Dermis blood vessel endothelial cell (primary cell): ENCODE results near the gene RPS27L. TPM values are rescaled to one million over a fixed set of nuclear protein-coding genes. Genes with fewer than 3 reads are reported as not detected.

Source experiments
- DNase-seq: peaks from one replicate; pipeline ENCODE4 v3.0.0; 2010
- total RNA-seq: library from RNA; depleted of rRNA; stranded (reverse); fragments of >200 nt; gene quantifications from 2 replicates; pipeline ENCODE4 v1.2.3, GENCODE V29; 2014

Gene RPS27L
- total RNA-seq, 1 donor from 2014 or later: 285 TPM

DNA sequence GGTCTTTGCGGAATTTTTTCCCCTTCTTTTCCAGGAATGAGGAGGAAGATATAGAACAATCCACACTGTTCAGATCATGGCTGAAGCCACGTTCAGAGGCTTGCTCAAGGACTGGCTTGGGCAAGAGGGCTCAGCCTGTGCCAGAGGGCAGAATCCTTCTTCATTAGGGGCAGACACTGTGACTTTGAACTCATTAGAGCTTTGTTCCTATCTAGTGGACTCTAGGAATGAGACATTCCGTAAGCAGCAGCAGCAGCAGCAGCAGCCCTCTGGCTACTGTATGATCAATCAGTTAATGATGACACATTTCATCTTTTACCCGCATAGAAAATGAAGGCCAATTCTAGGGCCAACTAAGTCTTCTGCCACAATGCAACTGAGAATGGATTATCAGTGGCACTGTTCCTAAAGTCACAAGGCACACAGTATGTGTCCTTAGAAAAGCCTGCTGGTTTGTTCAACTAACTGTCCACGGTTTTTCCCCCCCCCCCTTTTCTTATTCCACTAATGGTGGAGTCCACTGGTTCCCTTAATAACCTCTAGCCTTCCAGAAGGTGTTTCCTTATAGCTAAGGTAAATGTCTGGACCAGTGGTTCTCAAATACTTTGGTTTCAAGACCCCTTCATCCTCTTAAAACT lies 30.4 kb upstream of the RPS27L start:
- no peak for DNase-seq

DNA sequence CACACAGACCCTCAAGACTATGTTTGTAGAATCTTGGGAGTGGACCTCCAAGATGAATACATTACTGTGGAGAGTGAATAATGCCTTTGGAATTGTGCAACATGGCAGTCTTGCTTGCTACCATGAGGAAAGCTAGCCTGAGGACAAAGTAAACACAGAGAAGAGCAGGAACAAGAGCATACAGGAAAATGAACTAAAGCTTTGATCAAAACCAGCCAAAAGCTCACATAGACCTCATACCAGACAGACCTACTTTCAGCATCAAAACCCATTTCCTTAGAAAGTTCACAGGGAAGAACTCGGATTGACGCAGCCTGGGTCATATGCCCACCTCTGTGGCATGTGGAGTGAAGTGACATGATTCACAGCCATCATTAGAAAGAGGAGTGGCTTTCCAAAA lies 28.8 kb upstream of the RPS27L start:
- no peak for DNase-seq

DNA sequence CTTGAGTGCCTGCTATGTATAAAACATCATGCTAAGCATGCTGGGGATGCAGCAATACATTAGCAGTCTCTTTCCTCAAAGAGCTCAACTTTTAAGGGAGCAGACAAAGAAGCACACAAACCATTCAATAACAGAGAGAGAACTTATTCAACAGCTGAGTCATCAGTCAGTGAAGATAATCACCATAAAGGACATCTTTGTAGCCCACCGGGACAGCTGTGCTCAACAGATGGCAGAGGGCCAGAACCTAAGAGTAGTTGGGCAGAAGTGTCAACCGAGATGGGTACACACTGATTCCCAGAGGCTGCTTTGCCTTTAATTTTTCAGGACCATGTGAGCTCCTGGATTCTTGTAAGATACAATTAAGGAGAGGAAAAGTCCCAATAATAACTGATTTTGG lies 27.9 kb upstream of the RPS27L start:
- DNase-seq: no peak

DNA sequence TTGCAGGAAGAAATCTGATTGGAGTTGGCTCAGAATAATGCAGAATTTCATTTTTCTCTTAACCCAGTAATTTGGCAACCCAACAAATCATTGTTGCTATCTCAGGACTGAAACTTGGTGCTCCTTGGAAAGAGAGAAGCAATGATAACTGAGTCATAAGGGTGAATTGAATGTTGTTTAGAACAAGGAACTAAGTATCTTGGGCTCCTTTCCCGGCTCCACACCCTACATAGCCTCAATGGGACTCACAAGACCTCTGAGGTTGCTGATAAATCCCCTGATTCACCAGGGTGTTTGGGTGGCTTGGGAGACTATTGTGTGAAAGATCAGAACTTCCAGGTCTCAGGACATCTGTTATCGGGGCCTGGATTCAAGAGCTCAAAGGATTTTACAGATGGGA lies 24.4 kb upstream of the RPS27L start:
- no peak for DNase-seq

DNA sequence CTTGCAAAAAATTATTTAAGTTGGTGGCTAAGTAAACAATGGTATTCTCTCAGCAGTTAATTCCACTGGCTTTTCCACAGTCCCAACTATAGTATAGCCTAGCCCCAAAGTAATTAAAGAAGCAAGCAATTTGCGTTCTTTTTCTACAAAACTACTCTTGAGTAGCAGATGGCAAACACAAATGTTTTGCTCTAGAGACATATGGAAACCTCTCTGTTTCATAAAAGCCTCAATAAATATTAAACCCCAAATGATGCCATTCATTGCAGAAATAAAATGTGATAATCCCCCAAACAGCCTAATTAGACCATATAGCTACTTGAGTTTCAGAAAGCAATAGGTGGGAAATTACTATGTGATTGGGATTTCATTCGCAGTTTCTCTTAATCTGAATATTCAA lies 23.5 kb upstream of the RPS27L start:
- DNase-seq: no peak

DNA sequence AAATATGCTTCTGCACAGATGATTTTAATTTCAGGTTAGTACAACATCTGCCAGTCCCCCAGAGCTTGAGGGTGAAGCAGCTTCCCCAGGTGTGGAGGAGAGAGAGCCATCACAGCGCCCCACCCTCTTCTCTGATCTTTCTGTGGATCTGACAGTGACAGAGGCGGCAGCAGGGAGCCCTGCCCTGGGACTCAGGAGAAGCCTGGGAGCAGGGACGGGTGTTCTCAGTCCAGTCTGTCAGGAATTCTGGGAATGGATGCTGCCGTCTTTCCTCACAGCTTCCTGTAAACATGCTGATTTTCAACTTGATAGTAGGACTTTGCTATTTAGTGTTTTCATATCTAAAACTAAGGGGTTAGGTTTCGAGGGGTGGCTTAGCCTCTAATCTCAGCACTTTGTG lies 20.8 kb upstream of the RPS27L start:
- no peak for DNase-seq

DNA sequence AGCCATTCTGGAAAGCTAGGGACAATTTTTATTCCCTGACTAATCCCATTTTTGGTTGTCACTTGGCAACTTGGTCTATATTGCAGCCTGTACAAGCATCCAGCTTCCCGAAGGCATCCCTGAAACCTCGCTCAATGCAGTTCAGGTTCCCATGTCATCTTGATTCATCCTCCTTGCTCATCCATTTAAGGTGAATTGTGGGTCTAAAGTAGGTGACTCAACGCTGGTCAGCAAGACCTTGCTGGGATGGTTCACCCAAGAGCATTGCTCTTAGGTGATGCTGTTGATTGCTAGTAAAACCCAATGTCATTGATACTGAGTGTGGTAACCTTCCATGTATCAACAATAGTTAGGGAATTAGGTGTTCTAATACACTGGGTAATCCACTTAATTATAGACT lies 19.0 kb upstream of the RPS27L start:
- DNase-seq: no peak

DNA sequence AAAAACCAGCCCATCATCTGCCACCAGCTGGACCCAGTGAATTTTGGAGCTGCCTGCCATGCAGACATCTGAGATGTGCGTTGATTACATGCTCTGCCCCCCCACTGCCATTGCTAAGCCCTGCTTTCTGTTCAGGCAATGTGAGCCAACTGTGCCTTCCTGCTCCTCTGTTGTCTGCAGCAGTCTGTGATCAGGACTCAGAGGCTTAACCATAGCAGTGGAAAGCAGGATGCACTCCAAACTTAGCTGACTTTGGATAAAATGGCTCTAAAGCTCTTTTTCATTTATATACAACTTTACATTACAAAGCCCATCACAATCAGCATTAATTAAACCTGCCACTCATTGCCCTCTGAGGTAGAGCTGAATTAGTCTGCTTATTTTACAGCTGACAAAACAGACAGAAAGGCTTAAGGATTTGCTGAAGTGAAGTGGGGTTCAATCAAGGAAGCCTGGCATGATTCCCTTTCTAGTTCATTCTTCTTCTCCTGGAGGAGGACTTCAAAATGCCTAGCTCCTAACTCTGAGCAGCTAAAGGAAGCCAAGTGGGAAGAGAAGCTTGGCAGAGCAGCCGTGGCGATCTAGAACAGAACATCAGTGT lies 15.7 kb upstream of the RPS27L start:
- DNase-seq: no peak

DNA sequence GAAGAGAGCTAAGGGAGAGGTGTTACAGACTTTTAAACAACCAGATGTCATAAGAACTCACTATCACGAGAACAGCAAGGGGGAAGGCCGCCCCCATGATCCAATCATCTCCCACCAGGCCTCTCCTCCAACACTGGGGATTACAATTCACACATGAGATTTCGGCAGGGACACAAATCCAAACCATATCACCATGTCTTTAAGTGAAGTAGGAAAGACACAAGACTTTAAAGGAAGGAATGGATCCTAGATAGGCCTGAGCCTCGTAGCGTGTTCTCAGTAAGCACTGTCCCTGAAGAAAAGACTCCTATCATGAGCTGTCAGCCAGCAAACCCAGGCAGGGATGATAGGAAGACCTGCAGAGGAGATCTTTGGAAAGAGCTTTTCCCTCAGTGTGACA lies 15.1 kb upstream of the RPS27L start:
- no peak for DNase-seq

DNA sequence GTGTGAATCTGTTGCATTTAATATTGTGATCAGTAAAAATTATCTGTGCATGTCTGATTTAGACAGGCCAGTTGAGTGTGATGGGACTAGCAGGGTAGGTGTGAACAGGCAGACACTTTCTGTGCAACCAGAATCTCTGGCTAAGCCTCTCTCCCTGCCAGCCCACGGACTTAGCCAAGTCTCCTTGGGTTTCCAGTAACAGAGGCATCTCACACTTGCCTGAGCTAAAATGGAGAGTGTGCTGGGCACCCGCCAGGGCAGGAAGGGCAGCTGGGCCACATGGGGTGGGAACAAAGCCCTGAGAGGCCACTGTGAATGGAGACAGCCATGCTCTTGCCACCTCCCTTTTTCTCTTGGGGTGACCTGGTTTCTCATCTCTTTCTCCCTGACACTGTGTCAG lies 12.5 kb upstream of the RPS27L start:
- DNase-seq: no peak

DNA sequence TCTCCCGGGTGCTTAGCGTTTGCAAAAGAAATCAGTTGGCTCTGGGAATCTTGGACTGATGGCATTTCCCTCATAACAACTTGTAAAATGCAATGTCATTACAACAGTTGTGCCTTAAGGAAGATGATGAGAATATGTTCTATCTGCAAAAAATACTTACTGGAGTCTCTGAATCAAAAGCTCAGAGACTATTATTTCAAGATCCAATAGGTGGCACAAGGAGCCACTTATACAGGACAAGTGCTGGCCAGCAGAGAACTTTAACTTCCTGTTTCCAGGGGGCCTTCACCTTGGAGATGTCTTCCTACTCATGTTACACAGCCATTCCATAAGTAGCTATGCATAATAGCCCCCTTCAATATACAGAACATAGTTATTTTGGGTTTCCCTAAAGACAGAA lies 8.9 kb upstream of the RPS27L start:
- DNase-seq: peak; percentile 21

DNA sequence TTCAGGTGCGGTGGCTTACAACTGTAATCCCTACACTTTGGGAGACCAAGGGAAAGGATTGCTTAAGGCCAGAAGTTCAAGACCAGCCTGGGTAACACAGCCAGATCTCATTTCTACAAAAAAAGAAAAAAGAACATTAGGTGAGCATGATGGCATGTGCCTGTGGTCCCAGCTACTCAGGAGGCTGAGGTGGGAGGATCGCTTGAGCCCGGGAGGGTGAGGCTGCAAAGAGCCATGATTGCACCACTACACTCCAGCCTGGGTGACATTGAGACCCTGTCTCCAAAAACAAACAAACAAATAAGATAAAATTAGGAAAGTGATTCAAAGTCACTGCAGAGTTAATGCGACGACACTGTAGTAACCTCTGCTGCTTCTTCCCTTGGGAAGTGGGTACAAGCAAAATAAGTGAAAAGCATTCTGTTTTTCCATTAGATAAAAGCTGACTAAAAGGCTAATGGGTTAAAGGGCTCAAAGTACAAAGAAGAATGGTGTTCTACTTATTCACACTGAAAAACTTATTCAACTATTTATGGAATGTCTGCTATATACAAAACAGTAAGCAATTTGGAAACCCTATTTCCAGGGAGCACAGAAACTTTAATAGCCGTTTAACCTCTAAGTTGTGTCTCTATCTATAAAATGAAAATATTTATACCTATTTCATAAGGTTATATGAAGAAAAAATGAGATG lies 8.0 kb upstream of the RPS27L start:
- no peak for DNase-seq

DNA sequence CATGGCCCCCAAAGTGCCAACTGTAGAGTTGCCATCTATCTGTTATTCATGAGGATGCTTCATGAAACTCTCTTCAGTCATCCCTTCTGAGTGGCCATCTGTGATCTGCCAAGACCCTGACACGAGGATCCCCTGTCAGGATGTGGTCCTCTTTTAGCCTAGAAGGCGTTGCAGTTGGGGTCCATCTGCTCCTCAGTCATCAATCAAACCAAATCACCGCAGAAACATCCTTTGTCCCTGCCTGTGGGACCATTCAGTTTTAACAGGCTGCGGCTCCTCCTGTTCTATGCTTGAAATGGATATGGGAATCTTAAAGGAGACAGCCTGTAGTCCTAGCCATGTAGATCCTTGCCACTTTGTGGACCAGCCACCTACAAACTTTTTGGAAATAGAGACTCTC lies 5.9 kb upstream of the RPS27L start:
- DNase-seq: no peak

DNA sequence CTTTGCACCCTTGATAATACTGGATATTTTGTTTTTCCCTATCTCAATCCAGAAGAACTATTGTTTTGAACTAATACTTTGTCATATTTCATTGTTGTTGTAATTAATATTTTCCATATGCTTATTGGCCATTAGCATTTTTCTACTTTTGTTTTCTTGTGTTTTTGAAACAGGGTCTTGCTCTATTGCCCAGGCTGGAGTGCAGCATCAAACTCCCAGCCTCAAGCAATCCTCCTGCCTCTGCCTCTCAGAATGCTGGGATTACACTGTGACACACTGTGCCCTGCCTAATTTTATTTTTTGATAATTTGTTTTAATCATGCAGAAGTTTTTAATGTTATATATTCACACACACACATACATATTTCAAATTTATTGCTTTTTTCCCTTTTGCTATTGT lies 3.4 kb upstream of the RPS27L start:
- DNase-seq: no peak

DNA sequence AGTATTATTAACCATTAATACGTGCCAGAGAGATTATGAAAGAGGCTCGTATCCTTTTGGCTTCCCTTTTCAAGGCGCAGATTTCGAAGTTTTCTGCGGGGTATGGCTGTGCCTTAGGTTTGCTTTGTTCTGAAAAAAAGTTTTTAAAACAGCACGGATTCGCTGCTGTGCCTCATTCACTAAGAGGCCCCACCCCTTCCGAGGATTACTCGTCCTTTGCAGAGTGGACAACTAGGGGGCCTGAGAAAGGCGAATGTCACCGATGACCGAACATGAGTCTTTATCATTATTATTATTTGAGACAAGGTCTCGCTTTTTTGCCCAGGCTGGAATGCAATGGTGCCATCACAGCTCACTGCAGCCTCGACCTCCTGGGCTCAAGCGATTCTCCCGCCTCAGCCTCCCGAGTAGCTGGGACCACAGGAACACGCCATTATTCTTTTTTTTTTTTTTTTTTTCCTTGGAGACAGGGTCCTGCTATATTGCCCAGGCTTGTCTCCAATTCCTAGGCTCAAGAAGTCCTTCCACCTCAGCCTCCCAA lies 684 bp upstream of the RPS27L start:
- DNase-seq: peak; percentile 83

DNA sequence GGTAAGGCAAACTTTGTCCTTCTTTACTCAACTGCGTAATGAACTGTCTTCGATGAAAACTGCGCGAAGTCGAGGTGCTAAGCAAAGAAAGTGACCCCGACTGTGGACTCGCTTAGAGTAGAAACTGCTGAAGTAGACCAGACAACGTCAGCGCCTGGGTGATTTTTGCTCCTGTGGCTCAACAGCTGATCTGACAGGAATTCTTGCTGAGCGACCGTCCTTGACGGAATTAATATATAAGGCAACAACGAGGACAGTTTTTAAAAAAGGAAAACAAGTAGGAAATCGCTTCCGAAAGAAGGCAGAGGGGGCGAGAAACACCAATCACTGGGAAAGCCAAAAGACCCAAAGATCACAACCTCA lies 541 bp downstream of the RPS27L start:
- DNase-seq: peak; percentile 56

DNA sequence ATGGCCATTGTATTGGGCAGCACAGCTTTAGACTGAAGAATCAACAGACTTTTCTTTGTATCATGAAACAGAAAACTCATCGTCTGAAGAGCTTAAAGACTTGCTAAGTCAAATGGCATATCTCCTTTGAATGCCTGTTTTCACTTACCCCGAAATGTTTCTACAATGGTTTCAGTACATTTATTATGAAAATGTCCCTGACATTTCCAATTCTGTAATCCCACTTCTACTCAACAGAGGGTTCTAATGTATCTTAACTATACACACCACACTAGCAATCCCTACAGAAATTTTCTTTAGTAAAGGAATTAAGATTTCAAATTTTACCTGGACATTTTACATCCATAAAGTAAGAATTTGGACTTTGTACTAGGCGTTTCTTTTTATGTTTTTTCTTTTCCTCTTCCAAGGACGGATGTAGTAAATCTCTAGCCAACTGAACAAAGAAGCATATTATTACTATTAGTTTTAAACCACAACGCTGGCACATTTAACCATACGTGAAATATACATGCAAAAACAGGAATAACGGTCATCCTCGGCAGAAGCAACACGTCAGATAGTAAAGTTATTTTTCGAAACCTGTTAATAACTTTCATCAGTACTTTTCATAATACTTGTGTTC lies 1.1 kb downstream of the RPS27L start:
- peak; percentile 33 for DNase-seq

DNA sequence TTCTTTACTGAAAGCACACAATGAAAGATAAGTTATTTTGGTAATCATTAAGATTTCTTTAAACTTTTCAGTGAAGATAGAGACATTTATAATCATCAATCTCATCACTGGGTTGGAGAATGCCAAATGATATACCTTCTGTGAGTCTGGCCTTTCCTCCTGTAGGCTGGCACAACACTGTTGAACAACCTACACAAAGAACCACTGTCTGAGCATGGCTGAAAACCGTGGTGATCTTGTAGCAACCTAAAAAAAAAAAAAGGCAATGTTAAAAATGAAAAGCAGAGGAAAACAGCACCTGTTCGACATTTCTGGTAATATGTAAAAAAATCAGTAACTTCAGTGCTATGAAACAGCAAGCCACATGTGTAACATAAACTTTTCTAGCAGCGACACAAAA lies 1.8 kb downstream of the RPS27L start:
- DNase-seq: no peak

DNA sequence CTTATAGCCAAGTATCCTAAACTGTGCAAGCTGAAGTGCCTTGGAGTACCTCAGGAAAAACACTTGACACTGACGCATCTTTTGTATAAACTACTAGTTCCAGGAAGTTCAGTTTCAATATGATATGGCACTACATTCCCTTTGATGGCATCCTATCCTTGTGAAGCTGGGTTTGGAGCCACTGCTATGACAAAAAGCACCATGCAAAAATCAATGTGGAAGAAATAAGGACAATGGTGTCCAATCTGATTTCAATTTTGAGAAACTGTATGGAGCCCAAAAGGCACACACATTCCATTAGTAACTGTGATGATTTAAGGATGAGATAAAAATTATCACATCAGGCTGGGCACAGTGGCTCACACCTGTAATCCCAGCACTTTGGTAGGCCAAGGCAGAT lies 5.6 kb downstream of the RPS27L start:
- DNase-seq: no peak

DNA sequence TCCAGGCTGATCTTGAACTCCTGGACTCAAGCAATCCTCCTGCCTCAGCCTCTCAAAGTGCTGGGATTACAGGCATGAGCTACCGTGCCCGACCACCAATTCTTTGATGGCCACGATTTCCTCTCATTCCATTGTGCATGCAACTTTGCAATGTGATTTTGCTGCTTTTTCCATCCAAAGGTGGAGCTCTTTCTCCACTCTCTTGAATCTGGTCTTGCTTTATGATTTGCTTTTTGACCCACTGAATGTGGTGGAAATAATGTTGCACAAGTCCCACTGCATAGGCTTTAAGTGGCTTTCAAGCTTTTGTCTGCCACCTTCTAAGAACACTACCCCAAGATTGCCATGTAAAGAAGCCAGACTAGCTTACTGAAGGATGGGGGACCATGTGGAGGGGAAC lies 10.6 kb downstream of the RPS27L start:
- peak; percentile 26 for DNase-seq

DNA sequence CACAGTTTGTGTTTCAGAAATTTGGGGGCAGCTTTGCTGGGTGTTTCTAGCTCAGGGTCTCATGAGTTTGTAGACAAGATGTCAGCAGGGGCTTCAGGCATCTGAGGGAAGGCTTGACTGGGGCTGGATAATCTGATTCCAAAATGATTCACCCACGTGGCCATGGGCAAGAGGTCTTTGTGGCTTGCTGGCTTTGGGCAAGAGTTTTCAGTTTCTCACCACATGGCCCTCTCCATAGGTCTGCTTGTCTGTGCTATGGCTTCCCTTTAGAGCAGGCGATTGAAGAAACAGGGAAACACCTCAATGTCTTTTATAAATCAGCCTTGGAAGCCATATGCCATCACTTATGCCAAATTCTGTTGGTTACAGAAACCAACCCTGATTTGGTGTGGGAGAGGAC lies 11.9 kb downstream of the RPS27L start:
- DNase-seq: no peak

DNA sequence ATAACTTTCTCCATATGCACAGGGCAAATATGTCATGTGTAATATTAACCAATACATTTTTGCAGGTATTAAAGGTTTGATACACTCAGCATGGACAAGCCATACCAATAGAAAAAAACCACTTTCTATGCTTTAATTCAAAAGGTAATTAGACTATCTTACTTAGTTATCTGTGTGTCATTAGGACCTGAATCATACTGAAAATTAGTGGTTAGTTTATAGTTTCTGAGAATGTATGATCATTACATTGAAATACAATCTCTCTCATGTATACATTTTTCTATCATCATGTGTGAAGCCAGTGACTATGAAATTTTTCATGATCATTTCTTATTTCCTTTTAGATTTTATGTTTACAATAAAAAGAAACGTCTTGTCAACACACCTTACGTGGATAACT lies 16.3 kb downstream of the RPS27L start:
- no peak for DNase-seq

DNA sequence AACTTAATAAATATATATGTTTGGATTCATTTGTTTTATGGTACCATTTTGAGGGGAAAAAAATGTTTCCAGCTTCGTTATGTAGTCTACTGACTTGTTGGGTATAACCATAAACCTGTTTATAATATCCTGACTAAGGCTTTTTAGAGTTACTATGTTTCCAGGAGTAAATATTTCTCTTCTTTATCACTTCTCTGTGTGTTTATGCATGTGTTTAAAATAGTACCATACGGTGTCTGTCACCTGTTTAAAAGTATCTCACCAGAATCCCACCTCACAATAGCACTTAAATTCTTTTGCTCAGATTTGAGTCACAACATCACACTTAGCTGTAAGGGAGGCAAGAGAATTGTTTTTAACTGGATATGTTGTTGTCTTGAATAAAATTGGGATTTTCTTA lies 20.5 kb downstream of the RPS27L start:
- peak; percentile 16 for DNase-seq

DNA sequence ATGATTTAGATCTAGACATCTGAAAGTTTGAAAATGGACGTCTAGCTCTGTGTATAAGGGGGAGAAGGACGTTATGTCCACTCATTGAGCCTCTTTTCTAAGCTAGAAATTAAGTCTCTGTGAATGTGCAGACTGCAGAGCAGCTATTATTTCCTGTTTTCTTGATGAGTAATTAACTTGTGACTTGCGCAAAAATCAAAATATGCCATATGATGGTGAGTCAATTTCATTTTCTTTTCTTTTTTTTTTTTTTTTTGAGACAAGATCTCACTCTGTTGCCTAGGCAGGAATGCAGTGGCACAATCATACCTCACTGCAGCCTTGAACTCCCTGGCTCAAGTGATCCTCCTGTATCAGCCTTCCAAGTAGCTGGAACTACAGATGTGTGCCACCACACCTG lies 21.5 kb downstream of the RPS27L start:
- DNase-seq: peak; percentile 90
